Activated CD4-positive, alpha-beta T cell treated with anti-CD3 and anti-CD28 coated beads, Interleukin-2, amount 50 U/mL, for 1 hour (primary cell): ENCODE data around the gene PDS5A.
"Not testable (repeated sequence)": the region's sequence is repeated elsewhere in the genome, so short reads cannot be mapped to it uniquely, and the experiment has no call there.

Source experiments
- DNase-seq: peaks from one replicate; pipeline ENCODE4 v3.0.0-alpha.2; 2020

The PDS5A gene

DNA sequence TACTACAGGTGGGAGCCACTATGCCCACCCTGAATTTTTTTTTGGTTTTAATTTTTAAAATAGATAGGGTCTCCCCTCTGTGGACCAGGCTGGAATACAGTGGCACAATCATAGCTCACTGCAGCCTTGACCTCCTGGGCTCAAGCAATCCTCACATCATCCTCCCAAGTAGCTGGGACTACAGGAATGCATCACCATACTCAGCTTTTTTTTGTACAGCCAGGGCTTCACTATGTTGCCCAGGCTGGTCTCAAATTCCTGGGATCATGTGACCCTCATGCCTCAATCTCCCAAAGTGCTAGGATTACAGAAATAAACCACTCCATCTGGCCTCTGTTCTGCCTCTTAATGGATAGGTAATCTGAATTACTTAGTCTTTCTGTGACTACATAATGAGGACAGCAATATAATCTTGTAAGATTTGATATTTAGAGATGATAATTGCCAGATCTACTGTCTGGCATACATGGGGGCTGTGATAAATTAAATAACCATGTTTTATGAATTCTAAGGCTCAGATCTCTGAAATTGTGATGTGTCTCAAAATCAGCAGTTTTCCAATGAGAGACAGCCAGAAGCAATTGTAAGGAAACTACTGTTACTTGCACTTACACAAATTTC, 26.7 kb downstream of the PDS5A start:
- DNase-seq, result no peak

DNA sequence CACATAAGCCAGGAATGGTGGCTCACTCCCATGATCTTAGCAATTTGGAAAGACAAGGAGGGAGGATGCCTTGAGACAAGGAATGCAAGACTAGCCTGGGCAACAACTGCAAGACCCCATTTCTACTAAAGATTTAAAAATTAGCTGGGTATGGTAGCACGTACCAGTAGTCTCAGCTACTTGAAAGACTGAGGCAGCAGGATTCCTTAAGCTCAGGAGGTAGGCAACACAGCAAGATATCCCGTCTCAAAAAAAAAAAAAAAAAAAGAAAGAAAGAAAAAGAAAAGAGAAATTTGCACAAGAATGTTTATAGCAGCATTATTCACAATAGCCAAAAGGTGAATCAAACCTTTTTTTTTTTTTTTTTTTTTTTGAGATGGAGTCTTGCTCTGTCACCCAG, 29.7 kb downstream of the PDS5A start:
- no peak for DNase-seq

DNA sequence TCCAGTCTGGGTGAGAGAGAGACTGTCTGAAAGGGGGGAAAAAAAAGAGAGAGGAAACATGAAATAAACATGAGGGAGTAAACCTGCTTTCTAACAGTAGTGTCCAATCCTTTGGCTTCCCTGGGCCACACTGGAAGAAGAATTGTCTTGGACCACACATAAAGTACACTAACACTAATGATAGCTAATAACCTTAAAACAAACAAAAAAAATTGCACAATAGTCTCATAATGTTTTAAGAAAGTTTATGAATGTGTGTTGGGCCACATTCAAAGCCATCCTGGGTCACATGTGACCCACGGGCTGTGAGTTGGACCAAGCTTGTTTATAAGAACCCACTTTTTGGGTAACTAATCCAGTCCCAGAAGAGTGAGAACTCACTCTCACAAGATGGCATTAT, 30.3 kb downstream of the PDS5A start:
- no peak for DNase-seq

DNA sequence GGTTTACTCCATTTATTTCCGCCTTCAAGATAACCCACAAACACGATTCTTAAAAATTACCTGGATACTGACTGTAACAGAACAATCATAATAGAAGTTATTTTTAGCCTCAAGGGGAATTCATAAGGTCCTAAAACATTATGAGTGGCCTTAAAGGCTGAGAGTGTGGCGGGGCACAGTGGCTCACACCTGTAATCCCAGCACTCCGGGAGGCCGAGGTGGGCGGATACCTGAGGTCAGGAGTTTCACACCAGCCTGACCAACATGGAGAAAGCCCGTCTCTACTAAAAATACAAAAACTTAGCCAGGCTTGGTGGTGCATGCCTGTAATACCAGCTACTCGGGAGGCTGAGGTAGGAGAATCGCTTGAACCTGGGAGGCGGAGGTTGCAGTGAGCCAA, 33.5 kb downstream of the PDS5A start:
- DNase-seq, result not testable (repeated sequence)

DNA sequence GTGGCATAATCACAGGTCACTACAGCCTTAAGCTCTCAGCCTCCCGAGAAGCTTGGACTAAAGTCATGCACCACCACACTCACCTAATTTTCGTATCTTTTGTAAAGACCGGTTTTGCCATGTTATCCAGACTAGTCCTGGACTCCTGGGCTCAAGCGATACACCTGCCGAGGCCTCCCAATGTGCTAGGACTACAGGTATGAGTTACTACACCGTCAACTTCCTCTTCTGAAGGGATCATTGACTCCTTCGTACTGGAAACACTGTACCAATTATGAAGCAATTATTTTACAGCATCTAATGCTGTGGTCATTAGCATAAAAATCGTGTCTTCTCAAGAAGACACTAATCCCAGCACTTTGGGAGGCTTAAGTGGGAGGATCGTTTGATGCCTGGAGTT, 35.2 kb downstream of the PDS5A start:
- DNase-seq, result no peak

DNA sequence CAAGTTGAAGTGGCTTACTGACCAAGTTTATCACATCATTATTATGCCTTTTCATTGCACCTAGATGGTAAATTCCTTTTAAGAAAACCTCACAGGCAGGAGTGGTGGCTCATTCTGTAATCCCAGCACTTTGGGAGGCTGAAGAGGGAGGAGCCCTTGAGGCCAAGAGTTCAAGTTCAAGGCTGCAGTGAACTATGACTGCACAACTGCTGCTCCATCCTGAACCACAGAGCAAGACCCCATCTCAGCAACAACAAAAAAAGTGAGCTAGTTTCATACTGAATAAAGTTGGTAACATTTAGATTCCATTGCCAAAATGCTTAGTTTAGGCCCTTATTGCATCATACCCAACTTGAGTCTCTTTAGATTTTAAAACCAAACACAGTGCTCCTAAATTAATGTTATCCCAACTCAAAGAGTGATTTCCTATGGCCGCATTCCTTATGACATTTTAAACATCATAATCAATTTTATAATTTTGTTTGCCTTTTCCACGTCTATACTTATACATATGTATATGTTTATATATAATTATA, 36.0 kb downstream of the PDS5A start:
- no peak for DNase-seq

DNA sequence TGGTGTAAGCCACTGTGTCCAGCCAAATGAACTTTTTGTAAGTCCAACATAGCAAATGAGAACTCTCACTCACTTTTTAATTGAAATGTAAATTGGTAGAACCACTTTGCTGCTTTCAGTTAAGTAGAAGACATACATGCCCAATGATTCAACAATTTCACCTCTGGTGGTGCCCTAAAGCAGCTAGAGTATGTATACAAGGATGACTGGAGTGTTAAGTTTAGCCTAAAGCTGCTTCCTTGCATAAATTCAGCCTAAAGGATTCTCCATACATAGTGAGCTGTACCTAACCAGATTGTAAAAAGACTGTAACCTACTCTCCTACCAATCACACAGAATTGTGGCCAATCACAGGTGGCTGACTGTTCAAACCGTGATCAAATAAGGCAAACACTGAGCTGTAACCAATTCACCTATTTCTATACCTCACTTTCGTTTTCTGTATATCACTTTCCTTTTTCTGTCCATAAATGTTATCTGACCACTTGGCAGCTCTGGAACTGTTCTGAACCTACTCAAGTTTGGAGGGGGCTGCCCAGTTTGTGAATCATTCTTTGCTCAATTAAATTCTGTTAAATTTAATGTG, 39.9 kb downstream of the PDS5A start:
- no peak for DNase-seq

DNA sequence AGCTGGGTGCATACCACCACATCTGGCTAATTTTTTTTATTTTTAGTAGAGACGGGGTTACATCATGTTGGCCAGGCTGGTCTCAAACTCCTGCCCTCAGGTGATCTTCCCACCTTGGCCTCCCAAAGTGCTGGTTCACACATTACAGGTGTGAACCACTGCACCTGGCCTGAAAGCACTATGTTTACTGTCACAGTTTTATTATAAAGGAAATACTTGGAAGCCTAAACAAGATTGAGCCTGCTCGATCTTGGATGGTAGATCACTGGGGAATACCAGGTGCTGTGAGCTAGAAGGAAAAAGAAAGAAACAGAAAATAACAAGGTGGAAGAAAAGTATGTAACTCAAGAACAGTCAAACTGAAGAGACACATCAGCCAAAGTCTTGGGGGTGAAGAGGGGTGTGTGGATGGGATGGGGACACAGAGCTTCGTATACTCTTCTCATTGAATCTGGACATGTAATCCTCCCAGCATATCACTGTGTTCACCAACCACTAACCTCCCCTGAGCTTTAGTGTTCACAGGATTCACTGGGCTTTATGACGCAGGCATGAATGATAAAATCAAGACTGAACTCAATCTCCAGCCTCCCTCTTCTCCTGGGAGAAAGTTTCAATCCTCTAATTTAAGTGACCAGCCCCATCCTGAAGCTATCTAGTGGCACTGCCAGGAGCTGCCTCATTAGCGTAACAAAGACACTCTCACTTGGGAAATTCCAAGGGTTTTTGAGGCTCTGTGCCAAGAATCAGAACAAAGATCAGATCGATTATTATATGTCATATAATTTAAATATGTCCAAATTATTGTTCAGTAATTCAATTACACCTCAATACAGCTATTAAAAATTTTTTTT, 40.9 kb downstream of the PDS5A start:
- no peak for DNase-seq

DNA sequence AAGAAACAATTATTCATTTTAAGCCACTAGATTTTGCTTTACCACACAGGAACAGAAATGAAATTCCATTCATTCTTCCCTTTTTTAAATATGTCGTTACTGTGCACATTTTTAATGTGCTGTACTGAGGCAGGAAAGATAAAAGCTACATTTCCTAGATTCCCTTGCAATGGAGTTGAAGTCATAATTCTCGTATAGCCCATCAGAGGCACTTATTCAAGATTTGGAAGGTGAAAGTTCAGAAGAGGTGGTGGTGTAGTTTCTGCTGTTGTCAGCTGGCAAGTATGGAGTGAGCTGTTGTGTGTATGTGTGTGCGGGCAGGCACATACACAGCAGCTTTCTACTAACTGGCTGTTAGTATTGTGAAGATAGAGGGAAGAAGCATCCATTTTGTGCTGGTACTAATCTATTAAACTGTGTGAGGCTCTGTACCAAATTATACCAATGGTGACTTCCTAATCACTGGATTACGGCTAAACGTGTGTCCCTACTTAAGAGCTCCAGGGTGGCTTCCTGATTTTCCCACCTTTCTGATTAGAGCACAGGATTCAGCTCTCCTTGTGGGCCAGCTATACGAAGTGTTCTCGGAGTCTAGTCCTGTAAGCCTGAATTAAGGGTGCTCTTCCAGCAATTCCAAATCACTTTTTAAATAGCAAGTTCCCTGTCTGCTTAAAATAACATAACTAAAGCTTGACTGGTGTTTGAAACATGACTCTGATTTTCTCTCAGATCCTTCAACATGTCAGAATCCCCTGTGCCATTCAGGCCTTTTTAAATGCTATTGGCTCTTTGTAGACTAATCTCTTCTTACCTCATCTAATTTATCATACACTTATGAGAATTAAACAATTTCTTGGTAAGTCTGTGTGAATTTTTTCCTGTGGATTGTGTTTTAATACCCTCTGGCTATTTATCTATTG, 43.8 kb downstream of the PDS5A start:
- no peak for DNase-seq

DNA sequence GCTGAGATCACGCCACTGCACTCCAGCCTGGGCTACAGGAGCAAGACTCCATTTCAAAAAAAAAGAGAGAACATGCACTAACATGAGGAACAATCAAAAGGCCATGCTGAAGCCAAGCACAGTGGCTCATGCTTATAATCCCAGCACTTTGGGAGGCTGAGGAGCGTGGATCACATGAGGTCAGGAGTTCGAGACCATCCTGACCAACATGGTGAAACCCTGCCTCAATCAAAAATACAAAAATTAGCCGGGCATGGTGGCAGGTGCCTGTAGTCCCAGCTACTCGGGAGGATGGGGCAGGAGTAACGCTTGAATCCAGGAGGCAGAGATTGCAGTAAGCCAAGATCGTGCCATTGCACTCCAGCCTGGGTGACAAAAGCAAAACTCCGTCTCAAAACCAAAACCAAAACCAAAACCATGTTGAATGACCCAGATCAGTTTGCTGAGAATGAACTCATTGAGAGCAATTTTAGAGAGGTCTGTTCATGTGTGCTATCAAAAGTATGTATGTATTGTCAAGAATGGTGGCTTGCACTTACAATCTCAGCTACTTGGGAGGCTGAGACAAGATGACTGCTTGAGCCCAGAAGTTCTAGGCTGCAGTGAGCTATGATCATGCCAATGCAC, 44.8 kb downstream of the PDS5A start:
- DNase-seq, result no peak

DNA sequence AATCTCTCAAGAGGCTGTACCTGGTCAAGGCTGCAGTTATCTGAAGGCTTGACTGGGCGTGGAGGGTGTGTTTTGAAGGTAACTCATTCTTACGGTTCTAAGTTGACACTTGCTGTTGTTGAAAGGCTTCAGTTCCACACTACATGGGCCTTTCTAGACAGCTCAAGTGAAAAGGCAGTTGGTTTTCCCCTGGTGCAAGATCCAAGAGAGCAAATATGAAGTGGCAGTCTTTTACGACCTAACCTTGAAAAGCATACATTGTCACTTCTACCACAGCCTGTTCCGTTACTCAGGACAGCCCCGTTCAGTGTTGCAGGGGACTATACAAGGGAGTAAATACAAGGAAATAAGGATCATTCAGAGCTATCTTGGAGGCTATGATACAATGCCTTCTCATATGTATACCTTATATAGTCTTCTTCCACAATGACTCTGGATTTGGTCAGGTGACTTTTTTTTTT, 46.2 kb downstream of the PDS5A start:
- DNase-seq, result no peak

DNA sequence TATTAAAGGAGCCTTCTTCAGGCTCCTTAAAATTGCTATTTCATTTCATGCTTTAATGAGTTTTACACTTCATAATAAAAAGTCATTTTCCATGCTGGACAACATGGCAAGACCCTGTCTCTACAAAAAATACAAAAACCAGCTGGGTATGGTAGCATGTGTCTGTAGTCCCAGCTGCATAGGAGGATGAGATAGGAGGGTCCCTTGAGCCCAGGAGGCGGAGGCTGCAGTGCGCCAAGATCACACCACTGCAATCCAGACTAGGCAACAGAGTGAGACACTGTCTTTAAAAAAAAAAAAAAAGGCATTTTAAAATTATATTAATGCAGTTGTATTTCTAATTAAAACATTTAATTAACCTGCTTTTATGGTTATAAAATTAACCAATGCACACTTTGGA, 49.2 kb downstream of the PDS5A start:
- no peak for DNase-seq

DNA sequence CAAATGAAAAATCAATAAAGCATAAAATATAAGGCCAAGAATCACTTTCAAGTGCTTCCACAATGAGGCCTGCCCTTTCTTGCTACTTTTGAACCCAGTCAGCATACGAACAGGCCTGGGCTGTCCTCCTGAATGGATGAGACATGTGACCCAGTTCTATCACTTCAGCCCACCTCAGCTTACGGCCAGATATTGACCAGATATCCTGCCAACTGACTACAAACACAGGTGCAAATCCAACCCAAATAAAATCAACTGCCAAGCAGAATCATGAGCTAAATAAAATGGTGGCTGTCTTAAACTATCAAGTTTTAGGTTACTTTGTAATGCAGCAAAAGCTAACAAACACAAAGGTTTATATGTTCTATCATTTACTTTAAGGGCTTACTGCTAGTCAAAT, 53.7 kb downstream of the PDS5A start:
- no peak for DNase-seq

DNA sequence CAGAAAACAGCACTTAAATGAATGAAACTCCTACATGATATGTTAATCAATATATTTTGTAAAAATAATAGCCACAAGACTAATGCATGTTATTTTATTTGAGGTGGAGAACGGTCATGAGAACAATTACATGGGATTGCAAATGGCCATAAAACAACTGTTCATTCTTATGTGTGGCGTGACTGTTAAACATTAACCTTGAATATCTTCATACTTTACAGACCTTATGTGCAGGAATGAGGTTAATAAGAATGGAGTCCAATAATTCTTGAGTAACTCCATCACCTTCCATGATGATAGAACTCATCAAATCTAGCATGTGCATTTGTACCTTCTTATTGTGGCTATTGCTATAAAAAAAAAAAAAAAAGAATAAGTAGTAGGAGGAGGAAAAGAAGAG, 55.3 kb downstream of the PDS5A start:
- no peak for DNase-seq

DNA sequence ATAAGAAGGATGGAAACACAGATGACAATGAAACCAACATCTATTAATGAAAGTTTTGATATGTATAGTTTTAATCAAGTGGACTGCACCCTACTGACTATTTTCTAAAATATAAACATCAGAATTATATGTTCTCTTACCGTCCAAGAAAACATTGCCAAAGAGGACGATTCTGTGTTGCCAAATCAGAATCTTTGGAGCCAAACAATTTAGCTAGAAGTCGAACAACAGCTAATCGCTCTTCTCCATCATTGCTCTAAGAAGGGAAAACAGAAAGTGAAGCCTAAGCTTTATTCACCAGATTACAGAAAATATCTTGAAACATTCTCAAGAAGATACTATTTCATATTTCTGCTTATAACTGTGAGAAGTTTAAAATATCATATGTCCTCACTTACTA, 64.2 kb downstream of the PDS5A start:
- no peak for DNase-seq

DNA sequence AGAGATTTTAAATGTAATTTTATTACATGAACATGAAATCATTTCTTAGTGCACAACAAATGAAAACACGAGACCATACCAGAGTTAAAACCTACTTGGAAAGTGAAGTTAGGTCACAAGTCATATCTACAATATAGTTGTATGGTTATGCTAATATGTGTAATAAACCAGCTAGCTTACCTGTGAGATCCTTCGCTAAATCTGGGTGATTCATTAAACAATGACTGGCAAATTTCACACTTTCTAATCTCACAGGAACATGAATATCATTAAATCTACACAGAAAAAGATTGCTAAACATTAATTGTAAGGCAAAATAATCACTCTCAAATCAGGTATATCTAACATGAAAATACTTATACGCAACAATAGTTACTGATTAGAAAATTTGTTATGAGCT, 67.6 kb downstream of the PDS5A start:
- DNase-seq, result no peak

DNA sequence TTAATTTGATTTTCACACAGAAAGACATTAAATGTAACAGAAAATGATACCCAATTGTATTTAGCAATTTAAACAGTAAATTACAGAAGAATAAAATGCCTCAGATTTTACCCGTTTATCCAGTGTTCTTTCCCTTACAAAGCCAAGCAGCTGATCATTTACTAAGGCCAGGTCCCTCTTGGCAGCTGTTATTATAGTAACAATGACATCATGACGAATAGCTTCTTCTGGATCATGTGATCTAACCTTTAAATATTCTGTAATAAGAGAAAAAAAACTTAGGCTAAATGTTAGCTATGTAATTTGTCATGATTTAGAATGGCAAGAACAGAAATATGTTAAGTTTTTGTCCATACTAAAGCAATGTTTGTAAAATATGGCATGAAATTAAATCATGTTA, 69.4 kb downstream of the PDS5A start:
- no peak for DNase-seq

DNA sequence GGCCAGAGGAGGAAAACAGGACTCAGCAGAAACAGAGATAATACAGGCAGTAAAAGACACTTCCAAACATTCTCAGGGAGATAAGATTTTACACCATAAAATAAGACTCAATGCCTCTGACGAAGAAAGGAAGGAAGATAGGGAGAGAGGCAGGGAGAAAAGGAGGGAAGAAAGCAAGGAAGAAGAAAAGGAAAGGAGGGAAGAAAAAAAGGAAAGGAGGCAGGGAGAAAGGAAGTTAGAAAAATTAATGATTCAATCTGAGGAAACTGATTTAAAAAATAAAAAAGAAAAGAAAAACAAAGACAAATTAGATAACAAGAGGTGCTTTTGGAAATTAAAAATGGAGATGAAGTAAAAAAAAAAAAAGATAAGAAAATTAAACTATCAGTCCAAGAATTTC, 72.1 kb downstream of the PDS5A start:
- no peak for DNase-seq

DNA sequence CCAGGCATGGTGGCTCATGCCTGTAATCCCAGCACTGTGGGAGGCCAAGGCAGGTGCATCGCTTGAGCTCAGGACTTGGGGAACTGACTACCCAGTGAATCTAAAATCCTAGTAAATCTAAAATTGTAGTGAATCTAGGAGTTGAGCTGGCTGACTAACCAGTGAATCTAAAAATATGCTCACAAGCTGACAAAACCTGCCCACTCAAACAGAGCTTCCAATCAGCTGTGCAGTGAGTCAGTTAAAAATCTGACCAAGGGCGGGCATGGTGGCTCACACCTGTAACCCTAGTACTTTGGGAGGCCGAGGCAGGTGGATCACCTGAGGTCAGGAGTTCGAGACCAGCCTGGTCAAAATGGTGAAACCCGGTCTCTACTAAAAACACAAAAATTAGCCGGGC, 72.7 kb downstream of the PDS5A start:
- DNase-seq, result not testable (repeated sequence)

DNA sequence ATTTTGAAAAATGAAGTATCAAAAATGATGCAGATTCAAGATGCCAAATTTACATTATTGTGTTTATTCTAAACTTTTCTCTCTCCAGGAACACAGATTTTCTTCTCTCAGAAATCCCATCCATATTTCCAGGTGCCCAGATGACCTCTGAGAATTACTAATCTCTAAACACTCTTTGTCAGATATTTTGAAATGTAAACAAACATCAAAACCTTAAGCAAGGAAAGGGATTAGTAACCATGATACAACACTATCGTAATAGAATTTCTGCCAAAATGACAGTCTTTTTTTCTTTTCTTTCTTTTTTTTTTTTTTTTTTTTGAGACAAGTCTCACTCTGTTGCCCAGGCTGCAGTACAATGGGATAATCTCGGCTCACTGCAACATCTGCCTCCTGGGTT, 76.7 kb downstream of the PDS5A start:
- no peak for DNase-seq

DNA sequence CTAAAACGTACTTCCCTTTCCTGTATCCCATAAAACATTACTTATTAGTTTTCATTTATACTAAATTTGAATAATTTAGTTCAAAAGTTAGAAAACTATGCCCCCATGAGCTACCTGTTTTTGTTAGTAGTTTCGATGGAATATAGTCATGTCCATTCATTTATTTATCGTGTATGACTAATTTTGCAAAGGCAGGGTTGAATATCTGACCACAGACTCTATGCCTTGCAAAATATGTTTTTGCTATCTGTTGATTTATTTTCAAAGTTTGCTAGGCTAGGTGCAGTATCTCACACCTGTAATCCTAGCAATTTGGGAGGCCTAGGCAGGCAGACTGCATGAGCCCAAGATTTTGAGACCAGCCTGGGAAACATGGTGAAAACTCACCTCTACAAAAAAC, 78.4 kb downstream of the PDS5A start:
- no peak for DNase-seq

DNA sequence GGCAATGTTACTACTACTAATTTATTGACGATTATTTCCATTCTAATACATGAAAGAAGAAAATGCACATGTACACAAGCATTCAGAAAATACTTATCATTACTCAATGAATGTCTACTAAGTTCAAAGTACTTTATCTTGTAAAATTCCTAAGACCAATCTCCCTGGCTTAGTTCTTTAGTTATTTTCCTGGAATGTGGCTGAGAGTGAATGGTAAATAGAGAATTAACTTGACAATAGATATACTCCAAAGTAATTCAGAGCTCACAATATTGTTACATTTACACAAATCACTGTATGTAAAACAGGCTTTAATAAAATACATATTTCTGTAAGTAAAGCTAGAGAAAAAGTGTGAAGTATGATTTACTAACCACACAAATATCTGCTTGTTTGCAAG, 79.7 kb downstream of the PDS5A start:
- no peak for DNase-seq

DNA sequence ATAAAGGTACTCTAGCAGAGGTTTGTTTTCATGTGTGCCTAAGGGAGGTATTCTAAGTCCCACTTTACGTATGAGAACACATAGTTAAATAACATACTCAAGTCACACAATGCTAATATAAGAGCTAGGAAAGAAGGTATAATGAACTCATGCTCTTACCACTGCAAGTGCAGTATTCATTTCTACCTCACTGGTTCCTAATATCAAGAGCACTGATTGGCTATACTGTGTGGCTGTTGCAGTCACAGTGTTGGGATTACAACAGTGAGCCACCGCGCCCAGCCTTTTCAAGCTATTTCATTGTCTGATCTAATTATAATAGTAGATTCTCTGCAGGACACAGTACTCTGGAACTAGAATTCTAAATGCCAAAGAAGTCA, 84.0 kb downstream of the PDS5A start:
- no peak for DNase-seq
